AG10803 (cell line): Measurements from ENCODE around the gene TRMU.

Experiments
- DNase-seq: peaks from one replicate; pipeline ENCODE4 v3.0.0; 2010; ENCODE audit warnings: low read depth
- H3K4me3 ChIP-seq: 2 replicates; pipeline ENCODE4 v1.5.1; 2011; ENCODE audit warnings: mild to moderate bottlenecking, low read length, control low read depth
- TF ChIP-seq, protein P1 (sequence below): conservative IDR thresholded peaks from 2 replicates; pipeline ENCODE4 v1.5.1; 2011; ENCODE audit warnings: mild to moderate bottlenecking, low read length, control low read depth, inconsistent platforms

Gene TRMU

GRCh38 chr22:46367707-46368191 lies 32.2 kb downstream of the TRMU start:
- TF ChIP-seq, protein P1, sequence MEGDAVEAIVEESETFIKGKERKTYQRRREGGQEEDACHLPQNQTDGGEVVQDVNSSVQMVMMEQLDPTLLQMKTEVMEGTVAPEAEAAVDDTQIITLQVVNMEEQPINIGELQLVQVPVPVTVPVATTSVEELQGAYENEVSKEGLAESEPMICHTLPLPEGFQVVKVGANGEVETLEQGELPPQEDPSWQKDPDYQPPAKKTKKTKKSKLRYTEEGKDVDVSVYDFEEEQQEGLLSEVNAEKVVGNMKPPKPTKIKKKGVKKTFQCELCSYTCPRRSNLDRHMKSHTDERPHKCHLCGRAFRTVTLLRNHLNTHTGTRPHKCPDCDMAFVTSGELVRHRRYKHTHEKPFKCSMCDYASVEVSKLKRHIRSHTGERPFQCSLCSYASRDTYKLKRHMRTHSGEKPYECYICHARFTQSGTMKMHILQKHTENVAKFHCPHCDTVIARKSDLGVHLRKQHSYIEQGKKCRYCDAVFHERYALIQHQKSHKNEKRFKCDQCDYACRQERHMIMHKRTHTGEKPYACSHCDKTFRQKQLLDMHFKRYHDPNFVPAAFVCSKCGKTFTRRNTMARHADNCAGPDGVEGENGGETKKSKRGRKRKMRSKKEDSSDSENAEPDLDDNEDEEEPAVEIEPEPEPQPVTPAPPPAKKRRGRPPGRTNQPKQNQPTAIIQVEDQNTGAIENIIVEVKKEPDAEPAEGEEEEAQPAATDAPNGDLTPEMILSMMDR: peak; percentile 75
- no peak overlapping the region for H3K4me3 ChIP-seq
- DNase-seq: peak; percentile 36

GRCh38 chr22:46368422-46368821 lies 32.9 kb downstream of the TRMU start:
- TF ChIP-seq, protein P1: no peak
- no peak overlapping the region for H3K4me3 ChIP-seq
- DNase-seq: no peak

GRCh38 chr22:46368871-46369715 lies 33.6 kb downstream of the TRMU start:
- TF ChIP-seq, protein P1: no peak
- no peak overlapping the region for H3K4me3 ChIP-seq
- no peak for DNase-seq

- no peak overlapping the region for H3K4me3 ChIP-seq
- TF ChIP-seq, protein P1: no peak
- DNase-seq: no peak
Measured at GRCh38 chr22:46369716-46370583, 34.4 kb downstream of the TRMU start.

GRCh38 chr22:46370584-46371291 lies 35.2 kb downstream of the TRMU start:
- H3K4me3 ChIP-seq: no peak overlapping the region
- no peak for DNase-seq
- TF ChIP-seq, protein P1: no peak

DNA sequence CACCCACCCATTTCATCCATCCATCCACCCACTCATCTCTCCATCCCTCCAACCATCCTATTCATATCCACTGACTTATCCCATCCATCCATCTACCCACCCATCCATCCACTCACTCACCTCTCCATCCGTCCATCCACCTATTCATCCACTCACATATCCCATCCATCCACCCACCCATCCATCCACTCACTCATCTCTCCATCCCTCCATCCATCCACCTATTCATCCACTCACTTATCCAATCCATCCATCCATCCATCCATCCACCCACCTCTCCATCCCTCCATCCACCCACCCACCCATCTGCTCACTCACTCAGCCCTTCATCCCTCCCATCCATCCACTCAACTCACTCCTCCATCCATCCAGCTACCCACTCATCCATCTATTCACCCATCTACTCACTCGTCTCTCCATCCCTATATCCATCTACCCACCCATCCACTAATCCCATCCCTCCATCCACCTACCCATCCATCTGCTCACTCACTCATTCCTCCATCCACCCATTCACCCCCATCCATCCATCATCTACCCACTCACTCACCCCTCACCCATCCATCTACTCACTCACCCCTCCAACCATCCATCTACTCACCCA lies 36.2 kb downstream of the TRMU start:
- no peak overlapping the region for H3K4me3 ChIP-seq
- TF ChIP-seq, protein P1: no peak
- no peak for DNase-seq
